Stimulated activated CD8-positive, alpha-beta memory T cell treated with anti-CD3 and anti-CD28 coated beads, Interleukin-12 subunit alpha, Interleukin-12 subunit beta, amount 100 ng/mL, for 1 hour (primary cell): Measurements from ENCODE around the gene PAX6.

Experiments
- DNase-seq: peaks from one replicate; pipeline ENCODE4 v3.0.0-alpha.2; 2020; ENCODE audit warnings: low read depth

Gene PAX6

DNA sequence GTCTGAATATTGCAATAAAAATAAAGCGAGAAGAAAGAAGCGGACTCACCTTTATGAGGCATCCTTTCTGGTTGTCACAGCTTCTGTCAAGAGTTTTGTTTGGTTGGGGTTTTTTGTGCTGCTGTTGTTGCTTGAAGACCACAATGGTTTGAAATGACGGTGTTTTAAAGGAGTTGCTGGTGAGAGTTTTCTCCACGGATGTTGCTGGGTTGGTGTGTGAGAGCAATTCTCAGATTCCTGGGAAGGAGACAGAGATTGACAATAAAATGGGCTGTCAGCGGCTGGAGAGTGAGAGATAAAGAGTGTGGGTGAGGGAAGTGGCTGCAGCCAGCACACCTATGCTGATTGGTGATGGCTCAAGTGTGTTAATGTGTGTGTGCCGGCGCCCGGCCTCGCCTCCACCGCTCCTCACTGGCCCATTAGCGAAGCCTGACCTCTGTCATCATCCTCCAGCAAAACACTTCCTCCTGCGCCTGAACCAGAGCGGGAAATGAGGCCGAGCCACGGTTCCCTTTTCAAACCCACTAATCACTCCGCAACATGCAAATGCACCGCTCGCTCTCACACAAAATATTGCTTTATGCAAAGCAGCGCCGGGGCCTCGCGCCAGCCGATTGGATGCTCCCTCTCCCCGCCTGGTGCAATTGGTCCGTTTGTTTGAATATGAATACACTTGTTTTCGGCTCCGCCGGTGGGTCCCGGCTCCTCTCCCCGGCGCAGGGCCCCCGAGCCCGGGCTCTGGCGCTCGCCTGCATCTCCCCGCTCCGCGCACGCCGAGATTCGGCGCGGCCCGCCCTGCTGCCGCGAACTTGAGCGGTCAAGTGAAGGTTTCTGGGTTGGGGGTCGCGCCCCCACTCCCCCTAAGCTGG lies at the start of gene PAX6:
PAX6 (minus strand) TSS at position 544 of the 869 bp plus-strand sequence. CDS start 4,911 bp downstream, outside the sequence.
- DNase-seq = no peak

DNA sequence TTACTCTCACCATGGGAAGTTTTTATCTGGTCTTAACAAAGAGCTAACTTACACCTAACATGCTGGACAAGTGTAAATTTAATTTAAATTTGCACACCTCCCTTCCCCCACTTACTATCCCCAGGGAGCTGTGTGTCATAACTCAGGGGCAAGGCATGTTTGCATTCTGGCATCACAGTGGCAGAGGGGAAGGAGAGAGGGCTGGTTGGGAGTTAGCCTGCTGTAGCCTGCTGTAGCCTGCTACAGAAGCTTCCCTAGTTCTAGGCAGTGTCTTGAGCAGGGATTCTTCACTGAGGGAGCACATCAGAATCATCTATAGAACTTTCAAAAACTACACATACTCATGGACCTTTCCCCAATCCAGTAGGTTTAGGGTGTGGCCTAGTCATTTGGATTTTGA lies 49.3 kb upstream of the PAX6 start:
- no peak for DNase-seq

DNA sequence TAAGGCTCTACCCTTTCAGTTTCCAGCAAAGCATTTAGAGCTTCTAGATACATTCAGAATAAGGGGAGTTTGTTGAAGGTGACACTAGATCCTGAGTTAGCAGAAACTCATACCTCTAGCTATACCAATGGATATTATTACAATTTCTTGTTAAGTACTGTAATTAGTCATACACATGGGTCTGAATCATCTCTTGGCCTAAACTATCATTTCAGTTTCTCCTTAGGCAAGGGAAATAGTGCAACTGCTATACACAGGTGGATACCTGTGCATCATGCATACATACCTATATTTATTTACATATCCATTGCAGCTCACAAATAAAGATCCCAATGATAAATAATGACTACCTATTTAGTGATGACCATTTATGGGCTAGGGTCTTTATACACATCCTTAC lies 45.1 kb upstream of the PAX6 start:
- no peak for DNase-seq

DNA sequence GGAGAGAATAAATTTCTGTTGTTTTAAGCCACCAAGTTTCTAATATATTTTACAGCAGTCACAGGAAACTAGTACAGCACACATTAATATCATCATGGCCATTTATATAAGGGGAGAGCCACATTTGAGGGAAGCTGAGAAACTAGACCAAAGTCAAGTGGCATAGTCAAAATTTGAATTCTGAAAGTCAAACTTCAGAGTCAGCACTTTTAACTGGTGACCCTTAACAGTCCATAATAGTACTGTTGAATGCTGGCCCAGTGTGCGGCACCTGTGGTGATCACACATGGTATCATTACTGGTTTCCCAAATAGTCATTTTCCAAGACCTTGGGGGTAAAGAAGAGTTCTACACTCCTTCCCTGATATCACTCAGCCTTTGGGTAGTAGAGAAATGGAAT lies 44.3 kb upstream of the PAX6 start:
- no peak for DNase-seq

DNA sequence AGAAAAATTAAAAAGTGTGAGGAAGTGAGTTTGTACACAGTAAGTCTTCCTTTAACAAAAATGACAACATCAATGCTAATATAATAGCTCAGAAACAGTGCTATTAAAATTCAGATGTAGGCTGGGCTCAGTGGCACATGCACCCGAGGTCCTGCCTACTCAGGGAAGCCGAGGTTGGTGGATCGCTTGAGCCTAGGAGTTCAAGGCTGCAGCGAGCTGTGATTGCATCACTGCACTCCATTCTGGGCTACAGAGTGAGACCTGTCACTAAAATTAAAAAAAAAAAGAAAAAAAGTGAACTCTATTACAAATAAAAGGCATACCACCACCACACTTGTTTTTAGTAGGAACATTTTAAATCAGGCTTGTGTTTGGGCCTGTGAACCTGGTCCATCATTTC lies 39.2 kb upstream of the PAX6 start:
- no peak for DNase-seq

DNA sequence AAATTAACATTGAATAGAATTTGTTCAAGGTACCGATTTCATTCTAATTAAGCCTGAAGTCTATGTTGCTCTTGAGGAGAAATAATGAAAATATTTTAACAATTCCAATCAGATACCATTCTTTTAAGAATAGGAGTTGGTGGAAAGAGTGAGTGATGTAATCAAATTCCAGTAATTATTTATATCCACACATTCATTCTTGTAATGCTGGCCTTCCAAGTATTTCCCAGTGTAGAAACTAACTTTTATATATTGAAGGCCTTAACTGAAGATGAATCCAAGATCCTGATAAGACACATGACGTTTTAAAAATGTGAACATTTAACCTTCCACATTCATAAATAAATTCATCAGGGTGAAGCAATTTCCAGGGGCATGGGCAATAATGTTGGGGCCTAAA lies 36.6 kb upstream of the PAX6 start:
- DNase-seq = no peak

DNA sequence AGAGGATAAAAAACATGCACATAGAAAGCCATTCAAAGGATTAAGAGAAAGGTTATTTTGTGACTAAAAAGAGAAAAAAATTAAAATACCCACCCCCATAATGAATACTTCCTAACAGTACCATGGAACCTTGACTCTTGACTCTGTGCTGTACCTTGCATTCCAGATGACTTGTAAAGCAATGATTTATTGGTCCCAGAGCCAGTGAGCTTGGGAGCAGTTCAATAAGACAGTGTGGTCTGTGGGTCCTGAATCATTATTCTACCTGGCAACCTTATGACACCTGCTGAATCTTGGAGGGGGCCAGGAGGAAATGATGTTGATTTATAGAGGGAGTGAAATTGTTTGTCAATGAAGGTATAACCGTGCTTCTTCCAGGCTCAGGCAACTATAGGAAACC lies 34.2 kb upstream of the PAX6 start:
- no peak for DNase-seq

DNA sequence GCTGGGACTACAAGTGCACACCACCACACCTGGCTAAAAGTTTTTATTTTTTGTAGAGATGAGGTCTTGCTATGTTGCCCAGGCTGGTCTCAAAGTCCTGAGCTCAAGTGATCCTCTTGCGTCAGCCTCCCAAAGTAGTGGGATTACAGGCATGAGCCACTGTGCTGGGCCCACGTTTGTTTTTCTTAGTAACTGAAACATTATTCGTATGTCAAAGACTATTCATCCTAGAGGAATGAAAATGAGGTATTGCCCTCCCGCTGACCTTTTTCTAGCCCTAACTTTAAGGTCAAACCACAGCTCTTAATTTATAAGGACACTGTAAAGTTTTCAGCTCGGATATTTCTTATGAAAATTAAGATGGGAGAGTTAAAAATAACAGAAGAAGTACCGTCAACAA lies 33.2 kb upstream of the PAX6 start:
- no peak for DNase-seq

DNA sequence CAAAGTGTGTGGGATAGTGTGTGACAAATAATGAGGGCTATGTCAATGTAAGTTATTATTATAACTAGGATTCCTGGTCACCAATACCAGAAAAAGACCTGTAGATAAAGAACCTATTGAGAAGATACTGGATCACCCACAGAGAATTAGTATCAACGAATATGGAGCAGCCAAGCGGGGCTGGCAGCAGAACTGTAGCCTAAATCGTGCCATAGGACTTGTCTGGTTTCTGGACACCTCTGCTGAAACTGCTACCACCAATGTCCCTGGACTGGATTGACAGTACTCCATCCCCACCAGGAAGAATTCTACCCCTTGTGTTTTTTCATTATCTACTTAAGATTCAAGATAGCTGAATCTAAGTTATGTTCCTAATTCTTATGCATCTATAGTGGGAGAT lies 30.3 kb upstream of the PAX6 start:
- DNase-seq = no peak

DNA sequence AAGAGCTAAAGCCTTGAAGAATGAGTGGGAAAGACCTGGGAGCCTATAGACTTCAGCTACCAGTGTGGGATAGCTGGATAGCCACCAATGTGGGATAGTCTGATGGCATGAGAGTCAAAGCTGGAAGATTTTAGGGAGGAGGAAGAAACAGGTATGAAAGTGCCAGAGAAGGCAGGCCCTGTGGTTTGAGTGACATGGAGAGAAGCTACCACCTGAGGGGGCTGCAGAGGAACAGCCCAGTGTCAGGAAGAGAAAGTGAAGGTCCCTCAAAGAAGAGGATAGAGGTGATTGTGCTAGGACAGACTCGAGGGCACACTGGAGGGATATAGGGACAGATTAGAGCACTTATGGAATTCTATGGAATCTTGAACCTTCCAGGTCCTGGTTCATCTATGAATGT lies 23.1 kb upstream of the PAX6 start:
- DNase-seq = no peak

DNA sequence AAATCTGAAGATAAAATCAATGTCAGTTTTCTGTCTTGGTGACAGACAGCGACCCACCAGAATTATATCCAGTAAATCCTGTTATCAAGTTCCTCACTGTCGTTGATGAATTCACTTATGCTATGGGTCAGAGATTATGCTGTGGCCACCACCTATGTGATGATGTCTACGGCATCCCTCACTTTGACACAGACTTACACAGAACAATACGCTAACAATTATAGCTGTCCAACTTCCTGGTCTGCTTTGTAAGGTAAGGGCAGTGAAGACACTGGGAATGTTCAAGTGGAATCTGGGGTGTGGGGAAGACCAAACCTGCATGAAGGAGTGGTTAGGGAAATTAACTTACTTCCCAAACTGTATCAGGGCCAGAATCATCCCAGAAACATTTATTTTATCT lies 19.3 kb upstream of the PAX6 start:
- no peak for DNase-seq

DNA sequence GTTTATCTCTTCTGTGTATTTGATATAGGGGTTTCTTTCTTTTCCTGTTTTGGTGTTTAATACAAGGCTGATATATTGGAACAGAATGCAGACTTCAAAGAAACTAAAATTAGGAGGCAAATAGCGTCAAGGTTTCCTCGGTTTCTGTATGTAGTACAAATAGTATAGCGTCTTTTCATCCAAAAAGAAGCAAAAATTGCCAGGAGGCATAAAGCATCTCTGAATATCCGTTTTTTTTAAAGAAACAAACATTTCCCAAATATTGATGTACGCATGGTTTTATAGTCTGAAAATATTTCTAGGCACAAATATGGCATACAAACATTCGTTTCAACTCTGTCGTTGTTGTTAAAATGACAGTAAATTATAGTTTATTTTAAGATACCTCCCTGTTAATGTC lies 17.1 kb upstream of the PAX6 start:
- DNase-seq = no peak

DNA sequence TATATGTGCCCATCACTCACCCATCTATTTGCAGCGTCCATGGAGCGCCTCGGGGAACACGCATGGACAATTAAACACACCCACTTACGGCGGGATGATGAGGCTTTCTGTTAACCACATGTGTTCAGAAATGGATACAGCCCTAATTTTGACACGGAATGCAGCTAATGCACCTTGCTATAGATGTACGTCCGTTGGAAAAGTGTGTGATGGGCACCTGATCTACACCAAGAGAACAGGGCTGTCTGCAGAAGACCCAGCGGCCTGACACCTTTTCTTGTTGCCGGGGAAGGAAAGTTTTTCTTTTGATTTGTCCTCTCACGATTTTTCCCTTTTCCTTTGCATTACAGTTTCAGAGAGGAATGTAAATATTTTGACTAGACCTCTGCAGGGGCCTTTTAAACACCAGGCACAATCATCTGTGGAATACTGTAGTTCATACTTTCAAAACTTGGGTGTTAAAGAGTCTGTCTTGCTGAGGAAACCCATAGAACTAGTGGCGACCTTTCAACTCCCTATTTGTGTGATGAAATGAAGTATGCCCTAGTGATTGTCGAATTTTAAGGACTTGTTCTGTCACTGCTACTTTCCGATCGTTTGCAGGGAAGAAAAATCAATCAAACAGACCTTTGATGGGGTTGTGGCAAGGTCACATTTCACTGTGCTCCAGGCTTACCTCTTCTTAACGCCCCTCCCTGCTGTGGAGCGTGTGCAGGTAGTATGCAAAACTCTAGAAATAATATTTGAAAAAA lies 16.5 kb upstream of the PAX6 start:
- no peak for DNase-seq

DNA sequence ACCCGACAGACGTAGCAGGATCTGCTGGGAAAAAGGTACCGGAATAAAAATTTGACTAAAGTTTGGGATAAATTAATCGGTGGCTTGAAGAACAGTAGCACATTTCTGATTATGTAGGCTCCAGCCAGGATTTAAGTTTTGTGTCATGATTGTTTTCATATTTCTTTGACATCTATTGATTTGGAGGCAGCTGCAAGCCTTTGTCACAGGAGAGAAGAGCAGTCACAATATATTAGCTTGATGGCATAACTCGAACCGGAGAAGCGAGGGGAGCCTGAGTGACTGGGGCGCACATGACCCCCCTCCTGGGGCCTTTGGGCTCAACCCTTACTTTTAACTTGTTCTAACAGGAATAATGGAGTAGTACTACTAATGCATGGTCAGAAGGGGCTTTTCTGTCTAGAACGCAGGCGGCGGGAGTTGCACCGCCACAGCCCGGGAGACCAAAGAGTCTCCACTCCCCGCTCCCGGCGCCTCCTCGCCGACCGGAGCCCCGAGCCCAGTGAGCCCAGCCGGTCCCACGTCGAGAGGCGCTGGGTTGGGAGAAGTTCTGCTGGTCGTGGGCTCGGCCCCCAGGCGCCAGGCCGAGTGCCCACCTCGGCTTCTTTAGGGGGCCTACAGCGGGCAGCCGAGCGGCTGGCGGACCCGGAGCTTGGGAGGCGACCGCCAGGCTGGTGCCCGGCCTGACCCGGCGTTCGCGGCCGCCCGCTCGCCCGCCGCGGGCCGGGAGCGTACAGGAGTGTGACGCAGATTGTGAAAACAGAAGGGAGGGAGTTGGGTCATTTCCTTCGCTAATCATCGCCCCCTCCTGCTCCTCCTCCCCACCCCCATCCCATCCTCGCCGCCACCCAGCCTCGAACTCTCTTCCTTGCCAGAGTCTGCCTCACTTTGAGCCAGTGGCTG lies 15.7 kb upstream of the PAX6 start:
- DNase-seq = no peak

DNA sequence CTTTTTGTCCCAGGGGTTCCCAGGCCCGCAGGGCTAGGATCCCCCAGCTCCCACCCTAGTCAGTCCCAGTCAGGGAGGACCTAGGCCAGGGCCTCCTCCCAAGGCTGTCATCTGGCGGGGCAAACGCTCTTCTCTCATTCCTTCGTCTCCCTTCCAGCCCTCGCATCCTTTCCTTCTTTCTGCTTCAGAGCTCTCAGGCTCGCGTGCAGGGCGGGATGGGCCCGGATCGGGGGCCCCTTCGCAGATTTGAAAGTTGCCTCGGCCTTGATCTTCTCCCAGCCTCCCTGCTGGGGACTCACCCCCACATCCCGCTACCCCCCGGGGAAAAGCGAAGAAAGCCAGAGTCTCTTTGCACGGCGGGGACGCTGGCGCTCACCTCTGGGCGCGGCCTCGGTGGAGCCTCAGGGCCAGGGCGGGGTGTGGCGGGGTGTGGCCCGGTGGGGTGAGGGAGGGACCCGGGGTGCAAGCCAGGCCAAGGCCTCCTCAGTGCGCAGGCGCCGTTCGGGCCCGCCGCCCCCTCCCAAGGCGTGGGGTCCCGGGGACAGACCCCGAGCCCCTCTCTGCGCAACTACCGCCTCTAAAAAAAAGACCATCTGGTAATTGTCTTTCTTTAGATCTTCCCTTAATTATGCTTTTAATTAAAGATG lies 14.8 kb upstream of the PAX6 start:
- no peak for DNase-seq

DNA sequence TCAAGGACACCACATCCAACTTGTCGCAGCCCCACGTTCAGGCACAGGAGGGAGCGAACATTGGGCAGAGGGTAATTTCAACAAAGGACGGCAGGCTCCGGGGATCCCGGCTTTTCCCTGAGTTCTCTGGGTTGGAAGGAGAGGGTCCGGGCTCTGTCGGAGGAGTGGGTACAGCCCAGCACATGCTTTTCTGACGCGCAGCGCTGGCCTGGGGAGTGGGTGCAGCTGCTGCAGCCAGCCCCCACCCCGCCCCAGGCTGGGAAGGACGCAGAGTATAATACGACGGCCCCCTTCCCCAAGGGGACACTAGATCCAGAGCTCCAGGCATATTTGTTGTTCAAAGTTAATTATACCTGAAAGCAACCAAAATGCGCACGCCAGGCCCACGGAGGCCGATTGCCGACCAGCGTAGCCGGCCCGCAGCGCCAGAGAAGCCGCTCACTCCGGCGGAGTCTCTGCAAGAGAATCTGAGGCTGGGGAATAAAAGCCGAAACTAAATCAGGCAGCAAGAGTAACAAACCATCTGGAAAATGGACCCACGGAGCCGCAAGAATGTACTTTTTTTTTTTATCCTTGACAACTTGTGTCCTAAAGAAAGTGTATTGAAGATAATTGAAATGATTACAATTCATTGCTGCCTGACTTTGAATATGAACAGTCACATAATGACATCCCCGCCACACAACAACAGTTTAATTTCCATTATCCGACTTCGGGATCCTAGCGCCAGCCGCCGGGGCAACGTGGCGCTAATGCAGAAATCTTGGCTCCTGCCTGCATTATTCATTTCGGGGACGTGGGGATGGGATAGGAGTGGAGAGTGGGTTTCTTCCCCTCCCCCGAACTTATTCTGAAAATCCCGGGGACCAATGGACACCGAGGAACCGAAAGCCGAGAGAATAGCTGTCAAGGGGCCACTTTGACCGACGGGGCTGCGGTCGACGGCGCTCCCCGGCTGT lies 14.0 kb upstream of the PAX6 start:
- DNase-seq = no peak

DNA sequence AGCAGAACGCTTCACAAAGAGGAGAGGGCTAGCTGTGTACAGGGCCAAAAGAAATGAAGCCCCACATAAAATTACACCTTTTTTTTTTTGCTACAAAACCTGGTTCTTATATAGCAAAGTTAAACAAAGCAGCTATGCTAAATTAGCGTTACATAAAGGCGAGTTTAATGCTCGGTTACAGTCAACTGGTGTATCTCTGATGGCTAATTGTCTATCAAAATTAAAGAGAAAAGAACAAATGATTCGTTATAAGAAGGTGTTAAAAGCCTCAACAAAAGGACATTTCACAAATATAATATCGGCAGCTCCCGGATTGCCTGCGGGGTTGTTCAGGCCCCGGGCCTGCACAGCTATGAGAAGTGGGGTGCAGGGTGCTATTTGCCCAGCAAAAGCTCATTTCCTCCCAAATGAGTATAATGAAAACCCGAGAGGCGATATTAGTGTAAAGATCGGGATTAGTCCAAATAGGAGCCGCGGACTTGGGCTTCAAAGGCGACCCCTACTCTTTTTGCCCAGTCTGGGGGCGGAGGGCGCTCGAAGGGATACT lies 13.3 kb upstream of the PAX6 start:
- no peak for DNase-seq

DNA sequence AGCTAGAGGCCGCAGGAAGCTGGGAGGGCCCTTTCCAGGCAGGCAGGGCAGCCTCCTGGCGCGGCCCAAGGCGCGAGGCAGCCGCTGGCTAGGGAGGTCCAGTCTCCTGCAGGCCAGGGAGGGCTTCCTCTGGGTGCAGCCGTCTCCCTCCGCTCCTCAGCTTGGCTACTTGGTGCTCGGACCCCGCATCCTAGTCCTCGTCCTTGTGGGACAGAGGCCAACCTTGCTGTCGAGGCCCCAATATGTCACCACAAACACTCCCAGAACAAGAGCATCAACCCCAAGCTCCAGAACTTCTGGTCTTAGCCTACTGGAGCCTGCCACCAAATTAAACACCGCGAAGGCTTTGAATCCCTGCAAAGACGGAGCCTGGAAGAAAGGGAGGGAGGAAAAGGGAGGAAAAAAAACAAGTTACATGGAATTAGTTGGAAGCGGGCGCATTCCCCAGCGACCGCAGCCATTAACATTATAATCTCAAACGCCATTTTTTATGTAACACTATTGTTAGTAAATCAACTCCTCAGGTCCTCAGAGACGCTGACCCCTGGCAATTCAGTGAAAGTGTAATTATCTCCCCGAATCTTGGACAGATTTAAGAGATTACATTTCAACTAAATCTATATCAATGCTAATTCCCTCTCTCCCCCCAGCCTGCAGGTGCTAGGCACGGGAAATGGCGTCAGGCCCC lies 12.7 kb upstream of the PAX6 start:
- no peak for DNase-seq

DNA sequence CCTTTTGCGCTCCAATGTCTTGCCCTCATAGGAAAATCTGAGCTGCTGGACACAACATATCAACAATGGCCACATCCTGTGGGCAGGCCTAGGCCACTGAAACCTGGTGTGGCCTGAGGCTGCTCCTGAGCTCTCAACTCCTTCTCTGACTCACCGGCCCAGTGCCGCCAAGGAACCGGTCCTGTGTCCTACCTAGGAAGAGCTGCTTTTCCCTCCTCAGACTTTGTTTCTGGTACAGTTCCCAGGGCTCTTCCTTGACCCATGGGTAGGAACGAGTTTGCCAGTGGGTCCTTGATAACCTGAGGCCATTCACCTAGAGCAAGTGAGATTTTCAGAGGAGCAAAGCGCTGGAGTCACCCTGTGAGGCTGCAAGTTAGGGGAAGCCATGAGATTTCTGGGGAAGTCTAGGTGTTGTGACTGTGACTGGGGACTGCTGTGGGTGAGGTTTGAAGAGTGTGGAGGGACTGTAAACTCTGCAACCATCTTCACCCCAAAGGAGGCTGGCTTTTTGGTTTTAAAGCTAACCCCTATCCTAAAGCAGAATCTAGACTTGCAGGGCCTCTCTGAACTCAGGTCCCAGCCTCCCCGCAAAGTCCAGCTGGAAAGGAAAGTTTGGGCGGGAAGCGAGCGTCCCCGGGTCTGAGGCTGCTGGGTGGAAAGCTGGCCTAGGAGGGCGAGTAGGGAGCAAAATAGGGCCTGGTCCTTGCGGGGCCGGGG lies 12.0 kb upstream of the PAX6 start:
- no peak for DNase-seq
